Fibroblast of lung (primary cell): ENCODE results near the gene MARCO. TPM values are rescaled to one million over a fixed set of nuclear protein-coding genes. Genes with fewer than 3 reads are reported as not detected.

Source experiments
- DNase-seq, 2 donors: peaks; one replicate each; pipeline versions ENCODE4 v3.0.0 to v3.0.0-alpha.2; 2010; ENCODE audit warnings: low read depth in 2 of 2
- H2AFZ ChIP-seq: 2 replicates; pipeline ENCODE4 v1.5.1; 2012; ENCODE audit warnings: low read length, control low read depth, inconsistent platforms
- H3K27ac ChIP-seq: 2 replicates; pipeline ENCODE4 v1.5.1; 2011; ENCODE audit warnings: low read length, control low read depth; ENCODE audit not compliant: insufficient read depth
- H3K27me3 ChIP-seq: 2 replicates; pipeline ENCODE4 v1.5.1; 2011; ENCODE audit warnings: mild to moderate bottlenecking, low read length; ENCODE audit not compliant: control insufficient read depth, insufficient read depth
- H3K36me3 ChIP-seq: 2 replicates; pipeline ENCODE4 v1.5.1; 2011; ENCODE audit warnings: low read length; ENCODE audit not compliant: control insufficient read depth, insufficient read depth
- H3K4me1 ChIP-seq: 2 replicates; pipeline ENCODE4 v1.5.1; 2011; ENCODE audit warnings: low read length; ENCODE audit not compliant: control insufficient read depth, insufficient read depth; ENCODE audit errors: extremely low read depth
- H3K4me2 ChIP-seq: 2 replicates; pipeline ENCODE4 v1.5.1; 2011; ENCODE audit warnings: low read length, control low read depth; ENCODE audit not compliant: insufficient read depth; ENCODE audit errors: extremely low read depth
- H3K4me3 ChIP-seq, 4 experiments: fragments of 200-600 bp in 1 of 4; sonication (generic) in 1 of 4; replicated peaks in 1 of 4; 2 replicates each; pipeline ENCODE4 v1.5.1; 2011 to 2016; ENCODE audit warnings: low read length in 4 of 4, low read depth in 3 of 4, mild to moderate bottlenecking in 3 of 4, control low read depth in 2 of 4, inconsistent platforms in 1 of 4, mixed read lengths in 1 of 4; ENCODE audit not compliant: insufficient read depth in 1 of 4; ENCODE audit errors: control extremely low read depth in 1 of 4
- H3K79me2 ChIP-seq: 2 replicates; pipeline ENCODE4 v1.5.1; 2012; ENCODE audit warnings: mild to moderate bottlenecking, low read length, inconsistent platforms; ENCODE audit not compliant: control insufficient read depth, insufficient read depth
- H3K9ac ChIP-seq: 2 replicates; pipeline ENCODE4 v1.5.1; 2011; ENCODE audit warnings: mild to moderate bottlenecking, low read length, control low read depth; ENCODE audit not compliant: insufficient read depth
- H3K9me3 ChIP-seq: 2 replicates; pipeline ENCODE4 v1.5.1; 2012; ENCODE audit warnings: low read depth, low read length; ENCODE audit not compliant: control insufficient read depth, insufficient read depth
- H4K20me1 ChIP-seq: 2 replicates; pipeline ENCODE4 v1.5.1; 2011; ENCODE audit warnings: low read length; ENCODE audit not compliant: control insufficient read depth, insufficient read depth; ENCODE audit errors: extremely low read depth
- CTCF ChIP-seq, 2 donors: IDR thresholded peaks in 1 of 2; conservative IDR thresholded peaks in 1 of 2; 1 replicate in 1 of 2; 2 replicates in 1 of 2; pipeline ENCODE4 v1.5.1; 2011 to 2012; ENCODE audit warnings: low read length in 2 of 2, control low read depth in 1 of 2, inconsistent platforms in 1 of 2, low read depth in 1 of 2, mild to moderate bottlenecking in 1 of 2
- EZH2 ChIP-seq: IDR thresholded peaks from 2 replicates; pipeline ENCODE4 v1.5.1; 2012; ENCODE audit warnings: low read length, control low read depth, mild to moderate bottlenecking; ENCODE audit errors: missing control alignments
- polyA plus RNA-seq, 2 donors: library from polyadenylated mRNA; depleted of rRNA in 1 of 2; stranded (reverse) in 1 of 2; unstranded in 1 of 2; fragments of >200 nt; gene quantifications; 2 replicates each; pipeline ENCODE4 v1.2.1, GENCODE V29; 2011 to 2012; ENCODE audit warnings: missing spikeins in 1 of 2
- total RNA-seq: library from RNA; depleted of rRNA; stranded (reverse); fragments of >200 nt; gene quantifications from 2 replicates; pipeline ENCODE4 v1.2.1, GENCODE V29; 2014

MARCO gene
- total and polyA plus RNA-seq, 2 donors (not counting 1 experiment from before 2014, with no cell fraction given): not detected

GRCh38 chr2:119012345-119013301 is 70.6 kb downstream of the MARCO start:
- Histone ChIP-seq H3K9me3 (no peaks in the 10 kb centered on the region), H3K27me3 (no peaks in the 10 kb centered on the region), H3K36me3 (no peaks in the 10 kb centered on the region), H3K4me2 (no peak overlapping the region), H4K20me1 (no peaks in the 10 kb centered on the region), H3K27ac (no peak overlapping the region), H3K4me1 (no peaks in the 10 kb centered on the region), H3K4me3 (no peak overlapping the region), H3K79me2 (no peaks in the 10 kb centered on the region), H2AFZ (no peak overlapping the region), H3K9ac (no peak overlapping the region)
- DNase-seq: no peak
- TF ChIP-seq CTCF (conservative IDR thresholded peaks at IDR 0.05 in 1 of 2, IDR thresholded peaks at IDR 0.05 in 1 of 2; ENCODE audit: low read depth in 1 of 2, low read length in 2 of 2) (no peak), EZH2 (no peak)

GRCh38 chr2:119013671-119014070 is 71.7 kb downstream of the MARCO start:
- H3K27ac ChIP-seq: no peak overlapping the region
- H2AFZ ChIP-seq: no peak overlapping the region
- no peaks in the 10 kb centered on the region for H4K20me1 ChIP-seq
- H3K79me2 ChIP-seq: no peaks in the 10 kb centered on the region
- no peaks in the 10 kb centered on the region for H3K36me3 ChIP-seq
- no peaks in the 10 kb centered on the region for H3K4me1 ChIP-seq
- TF ChIP-seq EZH2 (no peak), CTCF (conservative IDR thresholded peaks at IDR 0.05 in 1 of 2, IDR thresholded peaks at IDR 0.05 in 1 of 2; ENCODE audit: low read depth in 1 of 2, low read length in 2 of 2) (no peak)
- no peak overlapping the region for H3K4me3 ChIP-seq
- DNase-seq: no peak
- no peaks in the 10 kb centered on the region for H3K27me3 ChIP-seq
- H3K9me3 ChIP-seq: no peaks in the 10 kb centered on the region
- no peak overlapping the region for H3K9ac ChIP-seq
- no peak overlapping the region for H3K4me2 ChIP-seq

GRCh38 chr2:119015845-119016244 is 73.9 kb downstream of the MARCO start:
- no peak for TF ChIP-seq EZH2
- TF ChIP-seq CTCF (conservative IDR thresholded peaks at IDR 0.05 in 1 of 2, IDR thresholded peaks at IDR 0.05 in 1 of 2; ENCODE audit: low read depth in 1 of 2, low read length in 2 of 2): no peak
- Histone ChIP-seq H3K4me2 (no peak overlapping the region), H3K27me3 (no peaks in the 10 kb centered on the region), H3K79me2 (no peaks in the 10 kb centered on the region), H3K4me1 (no peaks in the 10 kb centered on the region), H3K27ac (no peak overlapping the region), H3K36me3 (no peaks in the 10 kb centered on the region), H4K20me1 (no peaks in the 10 kb centered on the region), H3K4me3 (no peak overlapping the region), H3K9ac (no peak overlapping the region), H2AFZ (no peak overlapping the region), H3K9me3 (no peaks in the 10 kb centered on the region)
- no peak for DNase-seq
